Nephron (organoid): ENCODE results near the gene AFF2.

Source experiments
- H3K27ac Mint-ChIP-seq, 3 experiments: 2 replicates each; pipeline ENCODE4 v1.8.0; 2020; ENCODE audit warnings: mixed read lengths in 3 of 3, mild to moderate bottlenecking in 2 of 3, moderate library complexity in 1 of 3
- H3K27me3 Mint-ChIP-seq: 2 replicates; pipeline ENCODE4 v1.8.0; 2021; ENCODE audit warnings: low read depth, mild to moderate bottlenecking, moderate library complexity, mixed read lengths
- H3K36me3 Mint-ChIP-seq: 2 replicates; pipeline ENCODE4 v1.8.0; 2020; ENCODE audit warnings: low read depth, mixed read lengths
- H3K4me1 Mint-ChIP-seq: 2 replicates; pipeline ENCODE4 v1.8.0; 2020; ENCODE audit warnings: mixed read lengths
- H3K4me3 Mint-ChIP-seq, 3 experiments: 2 replicates each; pipeline ENCODE4 v1.8.0; 2020; ENCODE audit warnings: mild to moderate bottlenecking in 3 of 3, mixed read lengths in 3 of 3, moderate library complexity in 2 of 3
- H3K9me3 Mint-ChIP-seq: 2 replicates; pipeline ENCODE4 v1.8.0; 2020; ENCODE audit warnings: mixed read lengths
- CTCF ChIP-seq, 3 experiments: fragments of 200-600 bp; sonication (generic); IDR thresholded peaks; one replicate each; pipeline ENCODE4 v1.5.0; 2021; ENCODE audit warnings: antibody characterized with exemption in 3 of 3; ENCODE audit not compliant: unreplicated experiment in 3 of 3

Gene AFF2

DNA sequence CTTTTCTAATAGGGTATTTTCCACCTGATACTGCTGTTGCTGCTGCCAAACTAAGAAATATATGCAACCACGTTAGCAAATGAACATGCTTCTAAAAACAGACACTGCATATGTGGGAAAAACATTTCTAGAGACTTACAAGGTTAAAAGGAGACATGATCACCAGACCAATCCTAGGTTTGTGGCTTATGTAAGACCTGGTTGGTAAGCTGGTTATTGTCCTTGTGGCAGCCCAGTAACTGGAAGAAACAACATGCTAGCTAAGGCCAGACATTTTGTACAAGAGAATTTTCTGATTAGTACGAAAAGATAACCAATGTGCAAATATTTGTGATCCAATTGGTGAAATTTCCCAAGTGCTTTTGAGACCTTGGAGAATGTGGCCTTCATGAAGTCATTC, 112.0 kb downstream of the AFF2 start:
- H3K27me3 Mint-ChIP-seq = no peaks in the 10 kb centered on the region
- peaks cover 7% of the 10 kb centered on the region for H3K9me3 Mint-ChIP-seq
- H3K27ac Mint-ChIP-seq = no peak overlapping the region
- no peak overlapping the region for H3K4me3 Mint-ChIP-seq
- H3K36me3 Mint-ChIP-seq = peaks cover 1% of the 10 kb centered on the region
- no peak for TF ChIP-seq CTCF (IDR thresholded peaks at IDR 0.05; ENCODE audit: unreplicated experiment in 3 of 3)
- no peaks in the 10 kb centered on the region for H3K4me1 Mint-ChIP-seq

- H3K27me3 Mint-ChIP-seq = no peaks in the 10 kb centered on the region
- peak overlapping the region in 1 of 3 experiments; percentile 0 for H3K27ac Mint-ChIP-seq
- H3K9me3 Mint-ChIP-seq = peaks cover 10% of the 10 kb centered on the region
- H3K36me3 Mint-ChIP-seq = peaks cover 4% of the 10 kb centered on the region
- no peaks in the 10 kb centered on the region for H3K4me1 Mint-ChIP-seq
- no peak overlapping the region for H3K4me3 Mint-ChIP-seq
- TF ChIP-seq CTCF (IDR thresholded peaks at IDR 0.05; ENCODE audit: unreplicated experiment in 3 of 3) = no peak
Measured at GRCh38 chrX:148613636-148614035, 113.2 kb downstream of the AFF2 start.

DNA sequence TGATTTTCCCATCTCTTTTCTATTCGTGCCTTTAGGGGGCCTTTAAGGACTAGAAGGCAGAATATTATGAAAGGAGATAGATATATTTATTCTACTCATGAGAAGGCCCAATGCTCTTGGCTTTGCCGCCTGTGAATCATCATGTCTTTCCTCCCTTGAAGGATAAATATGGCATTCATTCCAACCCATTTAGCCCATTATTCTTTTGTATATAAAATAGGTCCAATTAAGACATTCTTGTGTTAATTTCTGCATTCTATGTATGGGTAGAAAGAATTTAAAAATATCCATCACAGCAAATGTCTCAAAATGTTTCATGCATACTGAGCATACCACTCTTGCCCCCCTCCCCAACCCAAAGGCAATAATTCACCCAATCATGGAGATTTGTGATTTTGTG, 115.1 kb downstream of the AFF2 start:
- H3K27ac Mint-ChIP-seq = no peak overlapping the region

GRCh38 chrX:148618470-148619445, 118.3 kb downstream of the AFF2 start:
- Mint-ChIP-seq H3K27ac (no peak overlapping the region), H3K36me3 (peaks cover 4% of the 10 kb centered on the region), H3K9me3 (peaks cover 6% of the 10 kb centered on the region), H3K4me1 (no peaks in the 10 kb centered on the region), H3K27me3 (no peaks in the 10 kb centered on the region), H3K4me3 (no peak overlapping the region)
- TF ChIP-seq CTCF (IDR thresholded peaks at IDR 0.05; ENCODE audit: unreplicated experiment in 3 of 3) = no peak

More for the DNA sequence above, 115.1 kb downstream of the AFF2 start:
- no peak overlapping the region for H3K4me3 Mint-ChIP-seq
- peaks cover 4% of the 10 kb centered on the region for H3K36me3 Mint-ChIP-seq
- no peaks in the 10 kb centered on the region for H3K27me3 Mint-ChIP-seq
- peaks cover 10% of the 10 kb centered on the region for H3K9me3 Mint-ChIP-seq
- TF ChIP-seq CTCF (IDR thresholded peaks at IDR 0.05; ENCODE audit: unreplicated experiment in 3 of 3) = no peak
- no peaks in the 10 kb centered on the region for H3K4me1 Mint-ChIP-seq

GRCh38 chrX:148620023-148620422, 119.6 kb downstream of the AFF2 start:
- peaks cover 4% of the 10 kb centered on the region for H3K36me3 Mint-ChIP-seq
- no peak for TF ChIP-seq CTCF (IDR thresholded peaks at IDR 0.05; ENCODE audit: unreplicated experiment in 3 of 3)
- H3K4me3 Mint-ChIP-seq = no peak overlapping the region
- H3K27ac Mint-ChIP-seq = no peak overlapping the region
- H3K9me3 Mint-ChIP-seq = peaks cover 6% of the 10 kb centered on the region
- no peaks in the 10 kb centered on the region for H3K4me1 Mint-ChIP-seq
- no peaks in the 10 kb centered on the region for H3K27me3 Mint-ChIP-seq
